HEK293T (cell line): ENCODE results near the gene PLA2G4B.

Source experiments
- CTBP1 ChIP-seq: fragments of 450-650 bp; IDR thresholded peaks from 2 replicates; pipeline ENCODE4 v1.6.1; 2016; ENCODE audit warnings: borderline replicate concordance
- FOXA1 ChIP-seq: fragments of 450-650 bp; IDR thresholded peaks from 2 replicates; pipeline ENCODE4 v1.6.1; 2016; ENCODE audit warnings: mild to moderate bottlenecking
- FOXM1 ChIP-seq: fragments of 450-650 bp; IDR thresholded peaks from 2 replicates; pipeline ENCODE4 v1.6.1; 2017; ENCODE audit warnings: mild to moderate bottlenecking, borderline replicate concordance
- SP1 ChIP-seq: fragments of 450-650 bp; IDR thresholded peaks from 2 replicates; pipeline ENCODE4 v1.6.1; 2017
- SUZ12 ChIP-seq: fragments of 450-650 bp; IDR thresholded peaks from 2 replicates; pipeline ENCODE4 v1.6.1; 2016; ENCODE audit warnings: mild to moderate bottlenecking
- ZNF384 ChIP-seq: fragments of 450-650 bp; IDR thresholded peaks from 2 replicates; pipeline ENCODE4 v1.6.1; 2016
- TF ChIP-seq, protein P1 (sequence below): fragments of 450-650 bp; IDR thresholded peaks from 2 replicates; pipeline ENCODE4 v1.6.1; 2016

DNA sequence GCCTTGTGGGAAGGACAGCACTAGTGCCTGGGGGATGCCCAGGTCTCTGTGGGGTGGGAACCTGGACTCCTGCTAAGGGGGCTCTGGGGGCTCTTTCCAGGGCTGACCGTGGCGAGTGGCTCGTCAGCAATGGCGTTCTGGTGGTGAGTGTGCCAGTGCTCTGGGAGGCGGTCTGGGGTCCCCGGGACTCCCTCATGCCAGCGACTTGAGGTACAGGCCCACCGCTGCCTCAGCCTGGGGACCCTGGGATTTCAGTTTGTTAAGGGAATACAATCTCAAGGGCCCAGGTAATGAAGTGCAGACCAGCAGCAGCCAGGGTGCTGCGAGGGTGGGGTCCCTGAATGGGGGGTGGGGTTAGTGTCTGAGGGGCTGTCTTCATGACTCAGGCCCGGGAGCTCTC lies 2.5 kb downstream of the PLA2G4B start:
- TF ChIP-seq FOXM1 (no peak), SP1 (no peak), SUZ12 (no peak), CTBP1 (no peak), ZNF384 (no peak), FOXA1 (no peak)
- TF ChIP-seq, protein P1, sequence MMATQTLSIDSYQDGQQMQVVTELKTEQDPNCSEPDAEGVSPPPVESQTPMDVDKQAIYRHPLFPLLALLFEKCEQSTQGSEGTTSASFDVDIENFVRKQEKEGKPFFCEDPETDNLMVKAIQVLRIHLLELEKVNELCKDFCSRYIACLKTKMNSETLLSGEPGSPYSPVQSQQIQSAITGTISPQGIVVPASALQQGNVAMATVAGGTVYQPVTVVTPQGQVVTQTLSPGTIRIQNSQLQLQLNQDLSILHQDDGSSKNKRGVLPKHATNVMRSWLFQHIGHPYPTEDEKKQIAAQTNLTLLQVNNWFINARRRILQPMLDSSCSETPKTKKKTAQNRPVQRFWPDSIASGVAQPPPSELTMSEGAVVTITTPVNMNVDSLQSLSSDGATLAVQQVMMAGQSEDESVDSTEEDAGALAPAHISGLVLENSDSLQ, result no peak
